Spleen (tissue), 7 donors: ENCODE measurements around the gene ATRX.

Experiments
- POLR2A ChIP-seq, 3 donors: fragments of 450-650 bp; IDR thresholded peaks; one replicate each; pipeline ENCODE4 v1.5.1; 2017; ENCODE audit warnings: antibody characterized with exemption in 3 of 3, mild to moderate bottlenecking in 1 of 3
- TF ChIP-seq, protein P1 (sequence below), 11 experiments: fragments of 200-600 bp in 7 of 11; fragments of 450-650 bp in 4 of 11; sonication (generic) in 4 of 11; IDR thresholded peaks in 8 of 11; conservative IDR thresholded peaks in 3 of 11; 1 replicate in 7 of 11; 2 replicates in 4 of 11; pipeline versions ENCODE4 v1.4.0 to v1.8.0; 2016 to 2021; ENCODE audit warnings: antibody characterized with exemption in 11 of 11, inconsistent platforms in 4 of 11, mild to moderate bottlenecking in 1 of 11
- donor health status: DM: no; HTN: no; CAD: no; lungs with moderate emphysema.
- donor health status: DM: no; HTN: no; CAD: no.
- donor health status: DM: no; HTN: no; CAD: no.

DNA sequence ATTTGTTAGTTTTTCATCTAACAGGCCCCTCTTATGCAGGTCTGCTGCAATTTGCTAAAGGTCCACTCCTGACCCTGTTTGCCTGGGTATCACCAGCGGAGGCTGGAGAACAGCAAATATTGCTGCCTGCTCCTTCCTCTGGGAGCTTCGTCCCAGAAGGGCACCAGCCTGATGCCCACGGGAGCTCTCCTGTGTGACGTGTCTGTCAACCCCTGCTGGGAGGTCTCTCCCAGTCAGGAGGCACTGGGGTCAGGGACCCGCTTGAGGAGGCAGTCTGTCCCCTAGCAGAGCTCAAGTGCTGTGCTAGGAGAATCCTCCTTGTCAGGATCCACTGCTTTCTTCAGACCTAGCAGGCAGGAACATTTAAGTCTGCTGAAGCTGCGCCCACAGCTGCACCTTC is 30.5 kb downstream of the ATRX start:
- TF ChIP-seq, protein P1, sequence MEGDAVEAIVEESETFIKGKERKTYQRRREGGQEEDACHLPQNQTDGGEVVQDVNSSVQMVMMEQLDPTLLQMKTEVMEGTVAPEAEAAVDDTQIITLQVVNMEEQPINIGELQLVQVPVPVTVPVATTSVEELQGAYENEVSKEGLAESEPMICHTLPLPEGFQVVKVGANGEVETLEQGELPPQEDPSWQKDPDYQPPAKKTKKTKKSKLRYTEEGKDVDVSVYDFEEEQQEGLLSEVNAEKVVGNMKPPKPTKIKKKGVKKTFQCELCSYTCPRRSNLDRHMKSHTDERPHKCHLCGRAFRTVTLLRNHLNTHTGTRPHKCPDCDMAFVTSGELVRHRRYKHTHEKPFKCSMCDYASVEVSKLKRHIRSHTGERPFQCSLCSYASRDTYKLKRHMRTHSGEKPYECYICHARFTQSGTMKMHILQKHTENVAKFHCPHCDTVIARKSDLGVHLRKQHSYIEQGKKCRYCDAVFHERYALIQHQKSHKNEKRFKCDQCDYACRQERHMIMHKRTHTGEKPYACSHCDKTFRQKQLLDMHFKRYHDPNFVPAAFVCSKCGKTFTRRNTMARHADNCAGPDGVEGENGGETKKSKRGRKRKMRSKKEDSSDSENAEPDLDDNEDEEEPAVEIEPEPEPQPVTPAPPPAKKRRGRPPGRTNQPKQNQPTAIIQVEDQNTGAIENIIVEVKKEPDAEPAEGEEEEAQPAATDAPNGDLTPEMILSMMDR (IDR thresholded peaks at IDR 0.05 in 8 of 11, conservative IDR thresholded peaks at IDR 0.05 in 3 of 11) = no peak
- no peak for TF ChIP-seq POLR2A (IDR thresholded peaks at IDR 0.05)
